ENCODE data around the gene PTCHD1.

DNA sequence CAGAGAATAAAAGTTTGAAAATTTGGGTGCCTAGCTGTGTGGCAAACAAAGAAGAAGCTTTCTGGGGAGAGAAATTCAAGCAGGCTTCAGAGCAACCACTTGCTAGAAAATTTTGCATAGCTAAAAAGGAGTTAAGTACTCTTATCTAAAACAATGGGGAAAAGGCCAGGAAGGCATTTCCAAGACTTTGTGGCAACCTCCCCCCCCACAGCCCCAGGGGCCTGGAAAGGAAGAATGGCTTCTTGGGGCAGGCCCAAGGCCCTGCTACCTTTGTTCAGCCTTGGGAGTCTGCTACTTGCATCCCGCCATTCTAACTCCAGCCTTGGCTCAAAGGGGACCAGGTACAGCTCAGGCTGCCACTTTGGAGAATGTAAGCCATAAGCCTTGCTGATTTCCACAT, 102.2 kb downstream of the PTCHD1 start:
- TF ChIP-seq, protein P1, sequence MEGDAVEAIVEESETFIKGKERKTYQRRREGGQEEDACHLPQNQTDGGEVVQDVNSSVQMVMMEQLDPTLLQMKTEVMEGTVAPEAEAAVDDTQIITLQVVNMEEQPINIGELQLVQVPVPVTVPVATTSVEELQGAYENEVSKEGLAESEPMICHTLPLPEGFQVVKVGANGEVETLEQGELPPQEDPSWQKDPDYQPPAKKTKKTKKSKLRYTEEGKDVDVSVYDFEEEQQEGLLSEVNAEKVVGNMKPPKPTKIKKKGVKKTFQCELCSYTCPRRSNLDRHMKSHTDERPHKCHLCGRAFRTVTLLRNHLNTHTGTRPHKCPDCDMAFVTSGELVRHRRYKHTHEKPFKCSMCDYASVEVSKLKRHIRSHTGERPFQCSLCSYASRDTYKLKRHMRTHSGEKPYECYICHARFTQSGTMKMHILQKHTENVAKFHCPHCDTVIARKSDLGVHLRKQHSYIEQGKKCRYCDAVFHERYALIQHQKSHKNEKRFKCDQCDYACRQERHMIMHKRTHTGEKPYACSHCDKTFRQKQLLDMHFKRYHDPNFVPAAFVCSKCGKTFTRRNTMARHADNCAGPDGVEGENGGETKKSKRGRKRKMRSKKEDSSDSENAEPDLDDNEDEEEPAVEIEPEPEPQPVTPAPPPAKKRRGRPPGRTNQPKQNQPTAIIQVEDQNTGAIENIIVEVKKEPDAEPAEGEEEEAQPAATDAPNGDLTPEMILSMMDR (IDR thresholded peaks at IDR 0.05; ENCODE audit: low read depth, low read length, missing input control): no peak
- TF ChIP-seq TAF1 (conservative IDR thresholded peaks at IDR 0.05) (no peak), EGR1 (IDR thresholded peaks at IDR 0.05; ENCODE audit: low read depth in 2 of 2) (no peak), SP1 (IDR thresholded peaks at IDR 0.05) (no peak), RAD21 (IDR thresholded peaks at IDR 0.05) (no peak), ZBTB33 (IDR thresholded peaks at IDR 0.05) (no peak), YY1 (IDR thresholded peaks at IDR 0.05) (no peak), JUND (IDR thresholded peaks at IDR 0.05) (no peak), MAX (IDR thresholded peaks at IDR 0.05) (no peak), GABPA (IDR thresholded peaks at IDR 0.05 in 1 of 2, conservative IDR thresholded peaks at IDR 0.05 in 1 of 2) (no peak)
- TF ChIP-seq, protein P2, sequence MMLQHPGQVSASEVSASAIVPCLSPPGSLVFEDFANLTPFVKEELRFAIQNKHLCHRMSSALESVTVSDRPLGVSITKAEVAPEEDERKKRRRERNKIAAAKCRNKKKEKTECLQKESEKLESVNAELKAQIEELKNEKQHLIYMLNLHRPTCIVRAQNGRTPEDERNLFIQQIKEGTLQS (IDR thresholded peaks at IDR 0.05): no peak
- TF ChIP-seq, protein P3, sequence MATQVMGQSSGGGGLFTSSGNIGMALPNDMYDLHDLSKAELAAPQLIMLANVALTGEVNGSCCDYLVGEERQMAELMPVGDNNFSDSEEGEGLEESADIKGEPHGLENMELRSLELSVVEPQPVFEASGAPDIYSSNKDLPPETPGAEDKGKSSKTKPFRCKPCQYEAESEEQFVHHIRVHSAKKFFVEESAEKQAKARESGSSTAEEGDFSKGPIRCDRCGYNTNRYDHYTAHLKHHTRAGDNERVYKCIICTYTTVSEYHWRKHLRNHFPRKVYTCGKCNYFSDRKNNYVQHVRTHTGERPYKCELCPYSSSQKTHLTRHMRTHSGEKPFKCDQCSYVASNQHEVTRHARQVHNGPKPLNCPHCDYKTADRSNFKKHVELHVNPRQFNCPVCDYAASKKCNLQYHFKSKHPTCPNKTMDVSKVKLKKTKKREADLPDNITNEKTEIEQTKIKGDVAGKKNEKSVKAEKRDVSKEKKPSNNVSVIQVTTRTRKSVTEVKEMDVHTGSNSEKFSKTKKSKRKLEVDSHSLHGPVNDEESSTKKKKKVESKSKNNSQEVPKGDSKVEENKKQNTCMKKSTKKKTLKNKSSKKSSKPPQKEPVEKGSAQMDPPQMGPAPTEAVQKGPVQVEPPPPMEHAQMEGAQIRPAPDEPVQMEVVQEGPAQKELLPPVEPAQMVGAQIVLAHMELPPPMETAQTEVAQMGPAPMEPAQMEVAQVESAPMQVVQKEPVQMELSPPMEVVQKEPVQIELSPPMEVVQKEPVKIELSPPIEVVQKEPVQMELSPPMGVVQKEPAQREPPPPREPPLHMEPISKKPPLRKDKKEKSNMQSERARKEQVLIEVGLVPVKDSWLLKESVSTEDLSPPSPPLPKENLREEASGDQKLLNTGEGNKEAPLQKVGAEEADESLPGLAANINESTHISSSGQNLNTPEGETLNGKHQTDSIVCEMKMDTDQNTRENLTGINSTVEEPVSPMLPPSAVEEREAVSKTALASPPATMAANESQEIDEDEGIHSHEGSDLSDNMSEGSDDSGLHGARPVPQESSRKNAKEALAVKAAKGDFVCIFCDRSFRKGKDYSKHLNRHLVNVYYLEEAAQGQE (IDR thresholded peaks at IDR 0.05): no peak
